22Rv1 (cell line): ENCODE measurements around the gene CSTF1.
"Not testable (repeated sequence)": the region's sequence is repeated elsewhere in the genome, so short reads cannot be mapped to it uniquely, and the experiment has no call there.

Source experiments
- H3K27ac ChIP-seq: fragments of 450-650 bp; 2 replicates; pipeline ENCODE4 v1.5.1; 2017
- ZFX ChIP-seq: fragments of 450-650 bp; IDR thresholded peaks from 2 replicates; pipeline ENCODE4 v1.6.1; 2017; ENCODE audit warnings: antibody characterized with exemption, borderline replicate concordance
- TF ChIP-seq, protein P1 (sequence below): fragments of 450-650 bp; IDR thresholded peaks from 2 replicates; pipeline ENCODE4 v1.5.1; 2017; ENCODE audit warnings: mild to moderate bottlenecking

CSTF1 gene

DNA sequence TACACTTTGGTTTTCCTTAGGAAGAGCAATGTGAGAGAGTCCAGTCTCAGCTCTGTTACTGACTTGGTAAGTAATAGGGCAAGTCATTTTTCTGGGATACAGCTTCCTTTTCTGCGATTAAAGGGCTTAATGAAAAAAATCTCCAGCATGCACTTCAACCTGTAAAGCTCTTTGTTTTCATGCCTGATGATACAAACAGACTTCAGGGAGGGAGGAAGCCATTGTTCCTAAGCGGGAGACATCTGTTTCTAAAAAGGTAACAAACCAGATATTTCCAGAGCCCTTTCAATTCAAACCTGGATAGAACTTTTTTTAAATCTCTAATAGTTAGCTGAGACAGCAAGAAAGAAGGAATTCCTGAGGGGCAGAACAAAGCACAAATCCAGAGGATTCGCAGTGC lies 14.5 kb downstream of the CSTF1 start:
- H3K27ac ChIP-seq, result no peak overlapping the region
- TF ChIP-seq, protein P1, sequence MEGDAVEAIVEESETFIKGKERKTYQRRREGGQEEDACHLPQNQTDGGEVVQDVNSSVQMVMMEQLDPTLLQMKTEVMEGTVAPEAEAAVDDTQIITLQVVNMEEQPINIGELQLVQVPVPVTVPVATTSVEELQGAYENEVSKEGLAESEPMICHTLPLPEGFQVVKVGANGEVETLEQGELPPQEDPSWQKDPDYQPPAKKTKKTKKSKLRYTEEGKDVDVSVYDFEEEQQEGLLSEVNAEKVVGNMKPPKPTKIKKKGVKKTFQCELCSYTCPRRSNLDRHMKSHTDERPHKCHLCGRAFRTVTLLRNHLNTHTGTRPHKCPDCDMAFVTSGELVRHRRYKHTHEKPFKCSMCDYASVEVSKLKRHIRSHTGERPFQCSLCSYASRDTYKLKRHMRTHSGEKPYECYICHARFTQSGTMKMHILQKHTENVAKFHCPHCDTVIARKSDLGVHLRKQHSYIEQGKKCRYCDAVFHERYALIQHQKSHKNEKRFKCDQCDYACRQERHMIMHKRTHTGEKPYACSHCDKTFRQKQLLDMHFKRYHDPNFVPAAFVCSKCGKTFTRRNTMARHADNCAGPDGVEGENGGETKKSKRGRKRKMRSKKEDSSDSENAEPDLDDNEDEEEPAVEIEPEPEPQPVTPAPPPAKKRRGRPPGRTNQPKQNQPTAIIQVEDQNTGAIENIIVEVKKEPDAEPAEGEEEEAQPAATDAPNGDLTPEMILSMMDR, result no peak
- no peak for TF ChIP-seq ZFX

DNA sequence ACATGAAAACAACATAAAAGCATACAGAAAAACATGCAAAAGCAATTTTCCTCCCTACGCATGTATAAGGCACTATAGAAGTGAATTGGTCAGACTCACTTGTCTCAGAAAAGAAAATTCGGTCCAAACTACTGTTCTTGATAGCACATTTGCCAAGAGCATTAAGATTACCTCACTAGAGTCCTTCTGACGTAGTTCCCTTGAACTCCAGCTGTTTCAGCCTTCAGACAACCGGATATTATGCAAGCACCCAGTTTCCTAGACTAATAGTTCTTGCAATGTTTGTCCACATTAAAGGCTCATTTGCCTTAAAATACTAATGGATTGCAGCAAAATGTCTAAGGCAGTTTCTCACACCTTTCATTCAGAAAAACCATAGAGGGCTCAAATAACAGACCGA lies 17.1 kb downstream of the CSTF1 start:
- H3K27ac ChIP-seq, result no peak overlapping the region
- no peak for TF ChIP-seq ZFX
- TF ChIP-seq, protein P1, result no peak

DNA sequence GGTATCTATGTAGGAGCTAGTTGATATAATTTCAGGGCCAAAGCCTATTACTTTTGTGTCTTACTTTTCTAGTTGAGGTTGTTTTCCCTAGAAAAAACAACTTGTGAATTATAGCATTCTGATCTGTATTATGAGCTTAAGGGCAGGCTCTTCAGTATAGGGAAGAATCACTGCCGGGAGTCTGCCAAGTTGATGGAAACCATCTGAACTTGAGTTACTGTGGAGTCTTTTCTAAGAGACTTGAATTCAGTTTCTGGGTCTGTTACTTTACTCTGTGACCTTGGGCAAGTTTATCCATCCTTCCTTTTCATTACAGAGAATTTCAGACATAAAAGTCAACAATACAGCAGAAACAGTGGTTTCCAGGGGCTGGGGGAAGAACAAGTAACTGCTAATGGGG lies 17.5 kb downstream of the CSTF1 start:
- TF ChIP-seq ZFX, result no peak
- TF ChIP-seq, protein P1, result no peak
- H3K27ac ChIP-seq, result no peak overlapping the region

DNA sequence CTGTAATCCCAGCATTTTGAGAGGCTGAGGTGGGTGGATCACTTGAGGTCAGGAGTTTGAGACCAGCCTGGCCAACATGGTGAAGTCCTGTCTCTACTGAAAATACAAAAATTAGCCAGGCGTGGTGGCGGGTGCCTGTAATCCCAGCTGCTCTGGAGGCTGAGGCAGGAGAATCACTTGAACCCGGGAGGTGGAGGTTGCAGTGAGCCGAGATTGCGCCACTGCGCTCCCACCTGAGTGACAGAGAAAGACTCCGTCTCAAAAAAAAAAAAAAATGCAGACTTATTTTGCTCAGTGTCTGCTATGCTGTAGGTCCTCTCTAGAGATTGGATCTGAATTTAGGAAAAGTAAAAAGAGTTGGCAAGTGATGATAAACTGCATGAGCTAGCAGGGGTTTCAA lies 18.8 kb downstream of the CSTF1 start:
- H3K27ac ChIP-seq, result not testable (repeated sequence)

DNA sequence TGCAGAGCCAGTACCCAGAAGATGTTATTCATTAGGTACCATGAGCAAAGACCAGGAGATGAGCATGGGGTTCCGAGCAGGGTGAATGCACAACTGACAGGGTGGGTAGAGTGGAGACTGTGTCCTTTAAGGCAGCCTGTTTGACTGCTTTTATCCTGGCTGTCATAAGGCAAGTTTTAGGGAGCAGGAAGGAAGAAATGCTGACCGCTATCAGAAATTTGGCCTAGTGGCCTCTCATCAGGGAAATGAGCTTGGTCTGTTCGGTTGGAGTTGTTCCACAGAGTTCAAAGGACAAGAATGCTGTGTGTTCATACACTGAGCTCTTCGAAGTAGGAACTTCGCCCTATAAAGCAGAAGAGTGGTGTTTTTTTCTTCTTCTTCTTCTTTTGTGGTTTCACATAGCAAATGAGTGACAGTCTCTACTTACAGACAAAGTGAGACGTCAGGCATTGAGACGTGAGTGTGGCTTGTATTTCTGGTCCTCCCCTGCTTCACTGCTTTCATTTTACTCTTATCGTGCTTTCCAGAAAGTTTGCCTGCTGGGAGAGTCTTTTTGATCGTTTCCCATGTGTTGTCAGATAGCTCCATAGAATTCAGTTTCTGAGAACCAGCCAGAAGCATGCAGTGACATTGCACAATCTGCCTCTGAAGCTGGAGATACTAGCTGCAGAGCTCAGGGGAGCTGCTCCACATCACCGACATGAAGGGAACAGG lies 19.5 kb downstream of the CSTF1 start, which contains the start of gene CASS4:
Gene CASS4 (plus strand): TSS at position 502 of the 714 bp plus-strand sequence. CDS start 199 bp downstream, at position 701.
- no peak within 1 kb of the TSS for H3K27ac ChIP-seq
- TF ChIP-seq ZFX, result no peak
- TF ChIP-seq, protein P1, result no peak

DNA sequence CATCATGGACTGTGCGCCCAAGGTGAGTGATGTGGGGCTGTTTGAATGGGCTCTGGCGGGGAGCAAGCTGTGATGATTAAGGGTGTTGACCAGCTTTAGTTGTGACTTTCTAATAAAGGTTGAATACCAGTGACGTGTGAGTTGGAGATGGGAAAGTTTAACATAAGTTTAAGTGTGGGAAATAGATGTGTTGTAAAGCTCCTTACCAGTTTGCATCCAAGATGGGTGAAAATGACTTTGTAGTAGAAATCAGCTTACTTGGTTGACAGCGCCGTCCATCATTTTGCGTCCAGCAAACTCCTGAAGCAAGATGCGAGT lies 20.0 kb downstream of the CSTF1 start:
- no peak overlapping the region for H3K27ac ChIP-seq
- TF ChIP-seq ZFX, result no peak
- TF ChIP-seq, protein P1, result no peak

DNA sequence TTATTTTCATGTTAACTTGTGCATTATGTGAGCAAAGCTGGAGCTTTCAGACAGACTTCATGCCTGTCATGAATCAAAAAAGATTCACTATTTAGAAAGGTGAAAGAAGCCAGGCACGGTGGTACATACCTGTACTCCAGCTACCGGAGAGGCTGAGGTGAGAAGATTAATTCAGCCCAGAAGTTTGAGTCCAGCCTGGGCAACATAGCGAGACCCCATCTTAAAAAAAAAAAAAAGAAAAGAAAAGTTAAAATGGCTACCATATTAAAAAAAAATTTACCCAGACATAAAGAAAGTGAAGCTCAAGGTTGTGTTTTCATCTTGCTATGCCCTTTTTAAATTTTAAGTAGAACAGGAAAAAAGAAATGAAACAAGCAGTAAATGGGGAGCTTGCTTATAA lies 20.5 kb downstream of the CSTF1 start:
- TF ChIP-seq, protein P1, result no peak
- TF ChIP-seq ZFX, result no peak
- H3K27ac ChIP-seq, result no peak overlapping the region
